Fibroblast of lung (primary cell): ENCODE data around the gene KPNB1. TPM values are rescaled to one million over a fixed set of nuclear protein-coding genes. Genes with fewer than 3 reads are reported as not detected.

Experiments
- DNase-seq, 2 donors: peaks; one replicate each; pipeline versions ENCODE4 v3.0.0 to v3.0.0-alpha.2; 2010; ENCODE audit warnings: low read depth in 2 of 2
- H2AFZ ChIP-seq: 2 replicates; pipeline ENCODE4 v1.5.1; 2012; ENCODE audit warnings: low read length, control low read depth, inconsistent platforms
- H3K27ac ChIP-seq: 2 replicates; pipeline ENCODE4 v1.5.1; 2011; ENCODE audit warnings: low read length, control low read depth; ENCODE audit not compliant: insufficient read depth
- H3K27me3 ChIP-seq: 2 replicates; pipeline ENCODE4 v1.5.1; 2011; ENCODE audit warnings: mild to moderate bottlenecking, low read length; ENCODE audit not compliant: control insufficient read depth, insufficient read depth
- H3K36me3 ChIP-seq: 2 replicates; pipeline ENCODE4 v1.5.1; 2011; ENCODE audit warnings: low read length; ENCODE audit not compliant: control insufficient read depth, insufficient read depth
- H3K4me1 ChIP-seq: 2 replicates; pipeline ENCODE4 v1.5.1; 2011; ENCODE audit warnings: low read length; ENCODE audit not compliant: control insufficient read depth, insufficient read depth; ENCODE audit errors: extremely low read depth
- H3K4me2 ChIP-seq: 2 replicates; pipeline ENCODE4 v1.5.1; 2011; ENCODE audit warnings: low read length, control low read depth; ENCODE audit not compliant: insufficient read depth; ENCODE audit errors: extremely low read depth
- H3K4me3 ChIP-seq, 4 experiments: fragments of 200-600 bp in 1 of 4; sonication (generic) in 1 of 4; replicated peaks in 1 of 4; 2 replicates each; pipeline ENCODE4 v1.5.1; 2011 to 2016; ENCODE audit warnings: low read length in 4 of 4, low read depth in 3 of 4, mild to moderate bottlenecking in 3 of 4, control low read depth in 2 of 4, inconsistent platforms in 1 of 4, mixed read lengths in 1 of 4; ENCODE audit not compliant: insufficient read depth in 1 of 4; ENCODE audit errors: control extremely low read depth in 1 of 4
- H3K79me2 ChIP-seq: 2 replicates; pipeline ENCODE4 v1.5.1; 2012; ENCODE audit warnings: mild to moderate bottlenecking, low read length, inconsistent platforms; ENCODE audit not compliant: control insufficient read depth, insufficient read depth
- H3K9ac ChIP-seq: 2 replicates; pipeline ENCODE4 v1.5.1; 2011; ENCODE audit warnings: mild to moderate bottlenecking, low read length, control low read depth; ENCODE audit not compliant: insufficient read depth
- H3K9me3 ChIP-seq: 2 replicates; pipeline ENCODE4 v1.5.1; 2012; ENCODE audit warnings: low read depth, low read length; ENCODE audit not compliant: control insufficient read depth, insufficient read depth
- H4K20me1 ChIP-seq: 2 replicates; pipeline ENCODE4 v1.5.1; 2011; ENCODE audit warnings: low read length; ENCODE audit not compliant: control insufficient read depth, insufficient read depth; ENCODE audit errors: extremely low read depth
- CTCF ChIP-seq, 2 donors: IDR thresholded peaks in 1 of 2; conservative IDR thresholded peaks in 1 of 2; 1 replicate in 1 of 2; 2 replicates in 1 of 2; pipeline ENCODE4 v1.5.1; 2011 to 2012; ENCODE audit warnings: low read length in 2 of 2, control low read depth in 1 of 2, inconsistent platforms in 1 of 2, low read depth in 1 of 2, mild to moderate bottlenecking in 1 of 2
- EZH2 ChIP-seq: IDR thresholded peaks from 2 replicates; pipeline ENCODE4 v1.5.1; 2012; ENCODE audit warnings: low read length, control low read depth, mild to moderate bottlenecking; ENCODE audit errors: missing control alignments
- polyA plus RNA-seq, 2 donors: library from polyadenylated mRNA; depleted of rRNA in 1 of 2; stranded (reverse) in 1 of 2; unstranded in 1 of 2; fragments of >200 nt; gene quantifications; 2 replicates each; pipeline ENCODE4 v1.2.1, GENCODE V29; 2011 to 2012; ENCODE audit warnings: missing spikeins in 1 of 2
- total RNA-seq: library from RNA; depleted of rRNA; stranded (reverse); fragments of >200 nt; gene quantifications from 2 replicates; pipeline ENCODE4 v1.2.1, GENCODE V29; 2014

Gene KPNB1
- total and polyA plus RNA-seq, 2 donors (not counting 1 experiment from before 2014, with no cell fraction given): 253 to 267 TPM

DNA sequence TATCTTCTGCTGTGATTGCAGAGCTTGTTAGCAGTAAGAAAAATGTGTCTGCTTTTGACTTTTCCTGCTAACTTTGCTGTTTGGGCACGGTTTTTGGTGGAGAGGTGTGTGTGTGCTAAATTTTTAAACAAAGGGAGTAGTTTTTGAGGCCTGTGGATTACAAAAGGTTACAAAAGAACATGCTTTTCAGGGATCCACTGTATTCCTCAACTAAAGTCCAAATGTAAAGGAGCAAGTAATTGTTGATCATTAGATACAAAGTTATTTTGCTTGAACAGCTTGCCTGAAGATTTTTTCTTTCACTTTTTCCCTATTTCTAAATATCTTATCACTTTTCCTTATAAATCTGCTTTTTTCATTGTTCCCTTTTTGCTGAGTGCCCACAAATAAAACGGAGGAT lies 2.0 kb downstream of the KPNB1 start:
- Histone ChIP-seq H3K4me3 (peak overlapping the region in 3 of 4 experiments; percentile 69 to 81 (median 80)), H2AFZ (no peak overlapping the region), H3K27ac (no peak overlapping the region), H3K4me2 (peak overlapping the region; percentile 84), H4K20me1 (no peaks in the 10 kb centered on the region), H3K27me3 (no peaks in the 10 kb centered on the region), H3K9ac (no peak overlapping the region), H3K9me3 (no peaks in the 10 kb centered on the region), H3K36me3 (peaks cover 5% of the 10 kb centered on the region), H3K4me1 (peaks cover 7% of the 10 kb centered on the region), H3K79me2 (peaks cover 60% of the 10 kb centered on the region)
- DNase-seq: no peak
- TF ChIP-seq CTCF (conservative IDR thresholded peaks at IDR 0.05 in 1 of 2, IDR thresholded peaks at IDR 0.05 in 1 of 2; ENCODE audit: low read depth in 1 of 2, low read length in 2 of 2) (no peak), EZH2 (no peak)

- TF ChIP-seq CTCF (conservative IDR thresholded peaks at IDR 0.05 in 1 of 2, IDR thresholded peaks at IDR 0.05 in 1 of 2; ENCODE audit: low read depth in 1 of 2, low read length in 2 of 2): no peak
- no peak for TF ChIP-seq EZH2
- H3K27ac ChIP-seq: no peak overlapping the region
- H3K27me3 ChIP-seq: no peaks in the 10 kb centered on the region
- H3K9me3 ChIP-seq: no peaks in the 10 kb centered on the region
- no peak overlapping the region for H3K4me3 ChIP-seq
- no peak overlapping the region for H2AFZ ChIP-seq
- H3K4me1 ChIP-seq: peaks cover 7% of the 10 kb centered on the region
- no peak overlapping the region for H3K9ac ChIP-seq
- peak overlapping the region; percentile 2 for H3K4me2 ChIP-seq
- H4K20me1 ChIP-seq: no peaks in the 10 kb centered on the region
- peaks cover 68% of the 10 kb centered on the region for H3K79me2 ChIP-seq
- peaks cover 9% of the 10 kb centered on the region for H3K36me3 ChIP-seq
- peak in 1 of 2 donors; percentile 16 for DNase-seq
Measured at GRCh38 chr17:47652570-47652969, 2.9 kb downstream of the KPNB1 start.

- peaks cover 14% of the 10 kb centered on the region for H3K36me3 ChIP-seq
Measured at GRCh38 chr17:47653442-47653841, 3.7 kb downstream of the KPNB1 start.

More at GRCh38 chr17:47653442-47653841, 3.7 kb downstream of the KPNB1 start:
- Histone ChIP-seq H2AFZ (no peak overlapping the region), H4K20me1 (no peaks in the 10 kb centered on the region), H3K9me3 (no peaks in the 10 kb centered on the region), H3K4me3 (no peak overlapping the region), H3K4me2 (peak overlapping the region; percentile 37), H3K79me2 (peaks cover 77% of the 10 kb centered on the region), H3K9ac (no peak overlapping the region), H3K4me1 (peaks cover 7% of the 10 kb centered on the region), H3K27ac (no peak overlapping the region), H3K27me3 (no peaks in the 10 kb centered on the region)
- DNase-seq: no peak
- no peak for TF ChIP-seq CTCF (conservative IDR thresholded peaks at IDR 0.05 in 1 of 2, IDR thresholded peaks at IDR 0.05 in 1 of 2; ENCODE audit: low read depth in 1 of 2, low read length in 2 of 2)
- TF ChIP-seq EZH2: no peak
